Common myeloid progenitor, CD34-positive (primary cell): Measurements from ENCODE around the gene NDUFA11.
"Not testable (repeated sequence)": the region's sequence is repeated elsewhere in the genome, so short reads cannot be mapped to it uniquely, and the experiment has no call there.

ENCODE experiments used
- CTCF ChIA-PET: fragments of 350-600 bp; sonication (Branson Sonifier 250); formaldehyde crosslinking; loops from one replicate; lab custom pipeline; 2021; ENCODE audit warnings: antibody characterized with exemption; lab: Charles Lee
- POLR2A ChIA-PET: fragments of 350-600 bp; sonication (Branson Sonifier 250); formaldehyde crosslinking; loops from one replicate; lab custom pipeline; 2021; ENCODE audit warnings: antibody characterized with exemption; lab: Charles Lee
- DNase-seq, 3 donors: peaks; one replicate each; pipeline versions ENCODE4 v3.0.0 to v3.0.0-alpha.2; 2013
- H3K27ac ChIP-seq, 2 experiments: 1 replicate in 1 of 2; 2 replicates in 1 of 2; pipeline ENCODE4 v1.7.0; 2013; ENCODE audit warnings: inconsistent platforms in 2 of 2, low read length in 2 of 2, mild to moderate bottlenecking in 2 of 2, low read depth in 1 of 2, moderate library complexity in 1 of 2; ENCODE audit not compliant: severe bottlenecking in 2 of 2, insufficient read depth in 1 of 2, poor library complexity in 1 of 2
- H3K27me3 ChIP-seq, 5 experiments: replicated peaks in 2 of 5; 1 replicate in 3 of 5; 2 replicates in 2 of 5; pipeline versions ENCODE4 v1.6.1 to v1.7.0; 2013; ENCODE audit warnings: low read length in 4 of 5, mild to moderate bottlenecking in 2 of 5, moderate library complexity in 2 of 5, inconsistent platforms in 1 of 5; ENCODE audit not compliant: insufficient read depth in 5 of 5, control insufficient read depth in 4 of 5
- H3K36me3 ChIP-seq, 4 experiments: 1 replicate in 2 of 4; 2 replicates in 2 of 4; pipeline versions ENCODE4 v1.6.1 to v1.7.0; 2013; ENCODE audit warnings: low read length in 3 of 4, control low read depth in 1 of 4, mild to moderate bottlenecking in 1 of 4; ENCODE audit not compliant: control insufficient read depth in 4 of 4, insufficient read depth in 4 of 4
- H3K4me1 ChIP-seq, 4 experiments: 1 replicate in 3 of 4; 2 replicates in 1 of 4; pipeline versions ENCODE4 v1.6.1 to v1.7.1; 2013; ENCODE audit warnings: low read length in 3 of 4, mild to moderate bottlenecking in 3 of 4, control low read depth in 1 of 4, inconsistent platforms in 1 of 4, moderate library complexity in 1 of 4; ENCODE audit not compliant: control insufficient read depth in 4 of 4, insufficient read depth in 4 of 4; ENCODE audit errors: control extremely low read depth in 1 of 4
- H3K4me3 ChIP-seq, 7 experiments: 1 replicate in 4 of 7; 2 replicates in 3 of 7; pipeline versions ENCODE4 v1.5.1 to v1.7.0; 2013; ENCODE audit warnings: mild to moderate bottlenecking in 7 of 7, low read length in 6 of 7, moderate library complexity in 6 of 7, inconsistent platforms in 2 of 7, low read depth in 2 of 7, control low read depth in 1 of 7; ENCODE audit not compliant: insufficient read depth in 4 of 7, control insufficient read depth in 1 of 7; ENCODE audit errors: extremely low read depth in 1 of 7
- H3K9me3 ChIP-seq, 5 experiments: 1 replicate in 4 of 5; 2 replicates in 1 of 5; pipeline versions ENCODE4 v1.6.1 to v1.7.1; 2013; ENCODE audit warnings: low read length in 4 of 5, mild to moderate bottlenecking in 2 of 5, inconsistent platforms in 1 of 5, low read depth in 1 of 5, moderate library complexity in 1 of 5; ENCODE audit not compliant: control insufficient read depth in 4 of 5, insufficient read depth in 2 of 5; ENCODE audit errors: control extremely low read depth in 1 of 5
- WGBS: methylation state at CpG from one replicate; pipeline ENCODE4 v1.1.5; 2013; ENCODE audit not compliant: insufficient coverage; 5-methylcytosine and 5-hydroxymethylcytosine counted together

NDUFA11 gene

GRCh38 chr19:5889288-5889971 lies 14.2 kb downstream of the NDUFA11 start:
- H3K27me3 ChIP-seq: peaks cover 0 to 33% (median 4%) of the 10 kb centered on the region in 5 experiments

GRCh38 chr19:5884065-5884811 lies 19.4 kb downstream of the NDUFA11 start:
- CTCF ChIA-PET: interaction anchor here (1.9 kb wide), 1 partner anchor 80 kb away, joined by 5 read pairs; no protein-coding TSS in a partner anchor
- H3K9me3 ChIP-seq, DNase-seq, POLR2A ChIA-PET, H3K4me3 ChIP-seq, H3K36me3 ChIP-seq, H3K4me1 ChIP-seq, H3K27ac ChIP-seq: not testable (repeated sequence)
- H3K27me3 ChIP-seq: peaks cover 2 to 15% (median 7%) of the 10 kb centered on the region in 5 experiments
- WGBS: 82% methylated on average over 7 of the region's 11 CpGs

More at GRCh38 chr19:5889288-5889971, 14.2 kb downstream of the NDUFA11 start:
- H3K4me3 ChIP-seq: no peak overlapping the region
- H3K9me3 ChIP-seq: no peaks in the 10 kb centered on the region
- no peaks in the 10 kb centered on the region for H3K36me3 ChIP-seq
- 70% methylated on average over 10 of the region's 17 CpGs for WGBS
- DNase-seq: no peak
- no peak overlapping the region for H3K27ac ChIP-seq
- ChIA-PET POLR2A (interaction anchor here (0.5 kb wide), 1 partner anchor 65 kb away, joined by 3 read pairs; no protein-coding TSS in a partner anchor), CTCF (interaction anchor here (1.1 to 1.4 kb wide), 2 partner anchors 79 to 85 kb away, joined by 3 to 4 read pairs; no protein-coding TSS in a partner anchor)
- peaks cover 0 to 18% (median 8%) of the 10 kb centered on the region in 4 experiments for H3K4me1 ChIP-seq

GRCh38 chr19:5883157-5883873 lies 20.3 kb downstream of the NDUFA11 start:
- DNase-seq, H3K4me3 ChIP-seq, H3K9me3 ChIP-seq, POLR2A ChIA-PET, H3K4me1 ChIP-seq, H3K27ac ChIP-seq, H3K36me3 ChIP-seq: not testable (repeated sequence)
- peaks cover 2 to 19% (median 7%) of the 10 kb centered on the region in 5 experiments for H3K27me3 ChIP-seq
- WGBS: 78% methylated on average over 6 of the region's 13 CpGs
- CTCF ChIA-PET: interaction anchor here (1.9 kb wide), 1 partner anchor 79 kb away, joined by 5 read pairs; no protein-coding TSS in a partner anchor

- CTCF ChIA-PET: interaction anchor here (1.5 kb wide), 1 partner anchor 78 kb away, joined by 5 read pairs; no protein-coding TSS in a partner anchor
- no peak for DNase-seq
Measured at GRCh38 chr19:5882421-5882968, 21.1 kb downstream of the NDUFA11 start.

GRCh38 chr19:5881543-5882299 lies 21.9 kb downstream of the NDUFA11 start:
- Histone ChIP-seq H3K4me1 (peaks cover 0 to 2% (median 0%) of the 10 kb centered on the region in 4 experiments), H3K9me3 (no peaks in the 10 kb centered on the region), H3K4me3 (no peak overlapping the region), H3K27me3 (peaks cover 2 to 22% (median 7%) of the 10 kb centered on the region in 5 experiments), H3K36me3 (no peaks in the 10 kb centered on the region), H3K27ac (no peak overlapping the region)
- ChIA-PET CTCF (interaction anchor here (1.5 kb wide), 1 partner anchor 77 kb away, joined by 5 read pairs; no protein-coding TSS in a partner anchor), POLR2A (interaction anchor here (1.1 kb wide), 1 partner anchor 53 kb away, joined by 3 read pairs; no protein-coding TSS in a partner anchor)
- WGBS: 77% methylated on average over 7 of the region's 19 CpGs
- DNase-seq: no peak

More at GRCh38 chr19:5882421-5882968, 21.1 kb downstream of the NDUFA11 start:
- Histone ChIP-seq H3K9me3 (no peaks in the 10 kb centered on the region), H3K27me3 (peaks cover 2 to 22% (median 7%) of the 10 kb centered on the region in 5 experiments), H3K4me1 (peaks cover 0 to 2% (median 0%) of the 10 kb centered on the region in 4 experiments), H3K4me3 (no peak overlapping the region), H3K36me3 (no peaks in the 10 kb centered on the region), H3K27ac (no peak overlapping the region)
- POLR2A ChIA-PET: no interaction called here
- WGBS: 77% methylated on average over 3 of the region's 9 CpGs

- H3K4me3 ChIP-seq: no peak overlapping the region
- ChIA-PET POLR2A (interaction anchor here (1.1 kb wide), 1 partner anchor 52 kb away, joined by 3 read pairs; no protein-coding TSS in a partner anchor), CTCF (no interaction called here)
- no peak overlapping the region for H3K27ac ChIP-seq
- peaks cover 2 to 22% (median 7%) of the 10 kb centered on the region in 5 experiments for H3K27me3 ChIP-seq
- H3K9me3 ChIP-seq: no peaks in the 10 kb centered on the region
- peaks cover 0 to 2% (median 0%) of the 10 kb centered on the region in 4 experiments for H3K4me1 ChIP-seq
- 25% methylated on average over 13 of the region's 15 CpGs for WGBS
- DNase-seq: no peak
- no peaks in the 10 kb centered on the region for H3K36me3 ChIP-seq
Measured at GRCh38 chr19:5880604-5881078, 22.9 kb downstream of the NDUFA11 start.
